Measurements from ENCODE around the gene ETS2. TPM values are rescaled to one million over a fixed set of nuclear protein-coding genes. Genes with fewer than 3 reads are reported as not detected.

ETS2 gene
- total and polyA plus RNA-seq, 12 donors, result 26.2 to 81.5 (median 43.8) TPM

- peaks cover 0 to 6% (median 0%) of the 10 kb centered on the region in 11 donors for H3K9me3 ChIP-seq
- DNase-seq (no peak), ATAC-seq (no peak)
- peaks cover 0 to 30% (median 6%) of the 10 kb centered on the region in 9 donors for H3K4me1 ChIP-seq
- no peak overlapping the region for H3K27ac ChIP-seq
- H3K4me3 ChIP-seq, result no peak overlapping the region
- intact Hi-C loops (cut with DNase I), result loop anchor here in 1 of 10 donors (5.0 kb wide), 1 partner anchor 37 kb away; no protein-coding TSS in a partner anchor
- H3K36me3 ChIP-seq, result no peaks in the 10 kb centered on the region
- 69 to 79% methylated on average over 6 of the region's 6 CpGs for WGBS, 2 donors
- H3K27me3 ChIP-seq, result no peaks in the 10 kb centered on the region
- TF ChIP-seq, protein P1, sequence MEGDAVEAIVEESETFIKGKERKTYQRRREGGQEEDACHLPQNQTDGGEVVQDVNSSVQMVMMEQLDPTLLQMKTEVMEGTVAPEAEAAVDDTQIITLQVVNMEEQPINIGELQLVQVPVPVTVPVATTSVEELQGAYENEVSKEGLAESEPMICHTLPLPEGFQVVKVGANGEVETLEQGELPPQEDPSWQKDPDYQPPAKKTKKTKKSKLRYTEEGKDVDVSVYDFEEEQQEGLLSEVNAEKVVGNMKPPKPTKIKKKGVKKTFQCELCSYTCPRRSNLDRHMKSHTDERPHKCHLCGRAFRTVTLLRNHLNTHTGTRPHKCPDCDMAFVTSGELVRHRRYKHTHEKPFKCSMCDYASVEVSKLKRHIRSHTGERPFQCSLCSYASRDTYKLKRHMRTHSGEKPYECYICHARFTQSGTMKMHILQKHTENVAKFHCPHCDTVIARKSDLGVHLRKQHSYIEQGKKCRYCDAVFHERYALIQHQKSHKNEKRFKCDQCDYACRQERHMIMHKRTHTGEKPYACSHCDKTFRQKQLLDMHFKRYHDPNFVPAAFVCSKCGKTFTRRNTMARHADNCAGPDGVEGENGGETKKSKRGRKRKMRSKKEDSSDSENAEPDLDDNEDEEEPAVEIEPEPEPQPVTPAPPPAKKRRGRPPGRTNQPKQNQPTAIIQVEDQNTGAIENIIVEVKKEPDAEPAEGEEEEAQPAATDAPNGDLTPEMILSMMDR (IDR thresholded peaks at IDR 0.05), result no peak
Observed at GRCh38 chr21:38765056-38765455, 40.7 kb upstream of the ETS2 start.

DNA sequence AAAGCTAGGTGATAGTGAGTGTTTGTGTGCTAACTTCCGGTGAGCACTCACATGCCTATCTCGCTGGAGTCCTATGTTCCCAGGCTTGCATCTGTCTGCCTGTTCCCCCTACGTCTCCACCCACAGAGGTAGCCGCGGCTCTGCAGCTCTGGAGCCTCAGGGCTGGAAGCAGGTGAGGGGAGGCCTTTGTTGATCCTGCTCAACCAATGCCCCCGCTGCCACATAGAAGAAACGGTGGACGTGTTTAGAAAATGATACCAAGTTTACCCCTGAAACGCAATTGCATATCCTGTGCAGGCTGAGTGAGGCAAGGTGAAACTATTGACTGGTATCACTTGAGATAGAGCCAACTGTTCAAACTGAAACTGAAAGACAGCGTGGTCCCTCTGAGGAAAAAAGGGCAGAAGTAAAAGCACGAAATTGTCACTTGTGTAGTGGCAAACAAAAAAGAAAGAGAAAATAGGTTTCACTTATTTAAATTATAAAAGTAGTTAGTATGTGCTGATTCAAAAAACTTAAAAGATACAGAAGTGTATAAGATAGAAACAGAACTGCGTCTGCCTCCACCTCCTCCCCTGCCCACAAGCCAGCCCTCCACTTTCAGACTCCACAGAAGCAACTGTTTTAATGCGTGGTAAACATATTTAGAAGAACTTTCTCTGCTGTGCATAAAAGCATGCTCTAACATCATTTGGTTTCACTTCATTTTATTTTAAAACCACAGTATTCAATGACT is 38.6 kb upstream of the ETS2 start:
- H3K36me3 ChIP-seq, result no peaks in the 10 kb centered on the region
- TF ChIP-seq, protein P1 (IDR thresholded peaks at IDR 0.05), result no peak
- H3K9me3 ChIP-seq, result peaks cover 0 to 6% (median 0%) of the 10 kb centered on the region in 11 donors
- peak overlapping the region in 8 of 10 donors; percentile 4 to 40 (median 35) for H3K4me3 ChIP-seq
- ATAC-seq (peak in 6 of 8 donors; percentile 28 to 76 (median 47)), DNase-seq (no peak)
- H3K27me3 ChIP-seq, result no peaks in the 10 kb centered on the region
- peak overlapping the region in 3 of 10 donors; percentile 32 to 77 (median 62) for H3K27ac ChIP-seq
- WGBS, 2 donors, result 55 to 71% methylated on average over 13 of the region's 13 CpGs
- intact Hi-C loops (cut with DNase I), result loop anchor here in 2 of 10 donors (2.0 to 5.0 kb wide), 2 partner anchors 26 to 35 kb away; no protein-coding TSS in a partner anchor
- peaks cover 0 to 19% (median 0%) of the 10 kb centered on the region in 9 donors for H3K4me1 ChIP-seq

DNA sequence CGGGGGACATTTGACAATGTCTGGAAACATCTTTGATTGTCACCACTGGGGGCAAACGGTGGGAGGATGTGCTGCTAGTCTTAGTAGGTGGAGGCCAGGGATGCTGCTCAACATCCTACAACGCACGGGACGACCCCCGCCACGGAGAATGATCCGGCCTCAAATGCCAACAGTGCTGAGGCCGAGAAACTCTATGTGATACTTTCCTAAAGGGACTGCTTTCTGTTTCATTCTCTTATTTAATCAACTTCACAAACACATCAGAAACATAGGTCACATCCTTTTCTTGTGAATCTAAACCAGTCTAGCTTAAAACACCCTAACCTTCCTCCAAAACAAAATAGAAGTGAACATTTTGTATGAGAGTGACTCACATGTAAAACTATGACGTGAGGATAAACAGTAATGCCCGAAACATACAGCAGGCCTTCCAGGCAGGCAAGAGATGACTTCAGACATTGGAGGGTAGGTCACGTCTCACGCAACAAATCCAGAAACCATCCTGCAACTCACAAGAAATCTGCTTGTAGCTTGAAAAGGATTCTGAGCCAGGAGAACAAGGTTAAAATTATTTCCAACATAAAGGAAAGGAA is 37.2 kb upstream of the ETS2 start:
- ATAC-seq (no peak), DNase-seq (no peak)
- TF ChIP-seq, protein P1 (IDR thresholded peaks at IDR 0.05), result no peak
- Histone ChIP-seq H3K27ac (peak overlapping the region in 1 of 10 donors; percentile 61), H3K4me3 (no peak overlapping the region), H3K27me3 (no peaks in the 10 kb centered on the region), H3K36me3 (no peaks in the 10 kb centered on the region), H3K4me1 (peaks cover 0 to 33% (median 0%) of the 10 kb centered on the region in 9 donors), H3K9me3 (peaks cover 0 to 6% (median 0%) of the 10 kb centered on the region in 11 donors)
- intact Hi-C loops (cut with DNase I), result loop anchor here in 1 of 10 donors (5.0 kb wide), 1 partner anchor 34 kb away; no protein-coding TSS in a partner anchor
- WGBS, 2 donors, result 85 to 87% methylated on average over 13 of the region's 13 CpGs

DNA sequence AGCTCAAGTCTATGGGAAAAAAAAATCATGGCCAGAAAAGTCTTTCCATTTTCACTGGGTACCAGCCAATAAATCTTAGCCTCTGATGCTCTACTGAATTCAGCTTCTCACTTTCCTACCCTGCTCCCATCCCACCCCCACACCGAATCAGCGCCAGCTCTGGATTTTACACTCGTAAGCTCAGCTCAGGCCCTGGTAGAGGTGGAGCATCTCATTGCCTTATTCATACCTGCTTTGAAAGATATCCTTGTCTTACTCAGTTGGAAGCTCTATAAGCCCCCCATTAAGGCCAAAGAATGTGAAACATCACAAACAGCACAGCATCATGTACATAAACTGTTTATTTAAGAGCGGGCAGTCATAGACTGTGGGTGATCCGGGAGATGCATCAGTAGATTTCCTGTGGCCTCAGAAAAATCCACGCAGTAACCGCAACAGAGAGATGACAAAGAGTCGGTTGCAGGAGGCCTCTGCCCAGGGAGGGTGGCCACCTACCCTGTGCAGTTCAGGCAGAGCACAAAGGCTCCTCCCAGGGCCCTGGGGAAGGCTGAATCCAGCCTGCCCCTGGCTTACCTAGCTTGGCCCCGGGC is 36.4 kb upstream of the ETS2 start:
- no peak overlapping the region for H3K27ac ChIP-seq
- 83 to 84% methylated on average over 9 of the region's 9 CpGs for WGBS, 2 donors
- intact Hi-C loops (cut with DNase I), result loop anchor here in 1 of 10 donors (5.0 kb wide), 1 partner anchor 33 kb away; no protein-coding TSS in a partner anchor

More for the DNA sequence above, 36.4 kb upstream of the ETS2 start:
- H3K27me3 ChIP-seq, result no peaks in the 10 kb centered on the region
- no peak for ATAC-seq
- no peaks in the 10 kb centered on the region for H3K36me3 ChIP-seq
- no peak overlapping the region for H3K4me3 ChIP-seq
- H3K9me3 ChIP-seq, result peaks cover 0 to 6% (median 0%) of the 10 kb centered on the region in 11 donors
- no peak for DNase-seq
- peaks cover 0 to 37% (median 5%) of the 10 kb centered on the region in 9 donors for H3K4me1 ChIP-seq
- TF ChIP-seq, protein P1 (IDR thresholded peaks at IDR 0.05), result no peak
